Skeletal muscle satellite cell (primary cell): ENCODE measurements around the gene HNF4A.

Experiments
- H3K27me3 ChIP-seq: 2 replicates; pipeline ENCODE4 v1.7.0; 2013; ENCODE audit warnings: low read length; ENCODE audit not compliant: control insufficient read depth, insufficient read depth
- H3K36me3 ChIP-seq: 2 replicates; pipeline ENCODE4 v1.7.0; 2013; ENCODE audit warnings: mild to moderate bottlenecking, control low read depth, low read length; ENCODE audit not compliant: insufficient read depth
- H3K4me1 ChIP-seq: 2 replicates; pipeline ENCODE4 v1.7.0; 2013; ENCODE audit warnings: low read length; ENCODE audit not compliant: control insufficient read depth, insufficient read depth
- H3K4me2 ChIP-seq: 2 replicates; pipeline ENCODE4 v1.7.0; 2013; ENCODE audit warnings: mild to moderate bottlenecking, low read length
- H3K4me3 ChIP-seq: 2 replicates; pipeline ENCODE4 v1.7.0; 2013; ENCODE audit warnings: low read length
- H3K9ac ChIP-seq: 2 replicates; pipeline ENCODE4 v1.7.0; 2013; ENCODE audit warnings: mild to moderate bottlenecking, low read depth, low read length, moderate library complexity
- H3K9me3 ChIP-seq: replicated peaks from 2 replicates; pipeline ENCODE4 v1.7.0; 2013; ENCODE audit warnings: mild to moderate bottlenecking, control low read depth, low read length

HNF4A gene

GRCh38 chr20:44349349-44349748, 6.2 kb upstream of the HNF4A start:
- Histone ChIP-seq H3K27me3 (peaks cover 29% of the 10 kb centered on the region), H3K36me3 (no peaks in the 10 kb centered on the region), H3K9me3 (no peaks in the 10 kb centered on the region), H3K4me3 (no peak overlapping the region), H3K4me1 (no peaks in the 10 kb centered on the region), H3K4me2 (no peak overlapping the region), H3K9ac (no peak overlapping the region)

- Histone ChIP-seq H3K9ac (no peak overlapping the region), H3K36me3 (no peaks in the 10 kb centered on the region), H3K27me3 (peaks cover 39% of the 10 kb centered on the region), H3K4me2 (no peak overlapping the region), H3K4me1 (no peaks in the 10 kb centered on the region), H3K4me3 (no peak overlapping the region), H3K9me3 (no peaks in the 10 kb centered on the region)
Observed at GRCh38 chr20:44350567-44350966, 4.9 kb upstream of the HNF4A start.

- H3K4me3 ChIP-seq: no peak overlapping the region
- no peak overlapping the region for H3K9ac ChIP-seq
- peaks cover 69% of the 10 kb centered on the region for H3K27me3 ChIP-seq
- no peak overlapping the region for H3K4me2 ChIP-seq
- no peaks in the 10 kb centered on the region for H3K9me3 ChIP-seq
- H3K36me3 ChIP-seq: no peaks in the 10 kb centered on the region
- no peaks in the 10 kb centered on the region for H3K4me1 ChIP-seq
Observed at GRCh38 chr20:44354979-44355497, 461 bp upstream of the HNF4A start.

- H3K4me1 ChIP-seq: no peaks in the 10 kb centered on the region
- H3K9ac ChIP-seq: no peak overlapping the region
- H3K27me3 ChIP-seq: peaks cover 71% of the 10 kb centered on the region
- H3K4me3 ChIP-seq: no peak overlapping the region
- H3K9me3 ChIP-seq: no peaks in the 10 kb centered on the region
- no peaks in the 10 kb centered on the region for H3K36me3 ChIP-seq
- no peak overlapping the region for H3K4me2 ChIP-seq
Observed at GRCh38 chr20:44356353-44356723, 839 bp downstream of the HNF4A start.

GRCh38 chr20:44357020-44357419, 1.5 kb downstream of the HNF4A start:
- H3K4me1 ChIP-seq: no peaks in the 10 kb centered on the region
- no peak overlapping the region for H3K4me3 ChIP-seq
- H3K9me3 ChIP-seq: no peaks in the 10 kb centered on the region
- H3K36me3 ChIP-seq: no peaks in the 10 kb centered on the region
- H3K4me2 ChIP-seq: no peak overlapping the region
- H3K27me3 ChIP-seq: peaks cover 74% of the 10 kb centered on the region
- no peak overlapping the region for H3K9ac ChIP-seq

- Histone ChIP-seq H3K4me2 (no peak overlapping the region), H3K9me3 (no peaks in the 10 kb centered on the region), H3K4me1 (no peaks in the 10 kb centered on the region), H3K27me3 (peaks cover 71% of the 10 kb centered on the region), H3K4me3 (no peak overlapping the region), H3K36me3 (no peaks in the 10 kb centered on the region), H3K9ac (no peak overlapping the region)
Observed at GRCh38 chr20:44357555-44358125, 2.1 kb downstream of the HNF4A start.

GRCh38 chr20:44358776-44359175, 3.3 kb downstream of the HNF4A start:
- H3K36me3 ChIP-seq: no peaks in the 10 kb centered on the region
- H3K4me1 ChIP-seq: no peaks in the 10 kb centered on the region
- H3K27me3 ChIP-seq: peaks cover 75% of the 10 kb centered on the region
- no peak overlapping the region for H3K4me3 ChIP-seq
- no peak overlapping the region for H3K4me2 ChIP-seq
- no peaks in the 10 kb centered on the region for H3K9me3 ChIP-seq
- H3K9ac ChIP-seq: no peak overlapping the region

- no peak overlapping the region for H3K4me3 ChIP-seq
- H3K27me3 ChIP-seq: peaks cover 67% of the 10 kb centered on the region
- H3K9me3 ChIP-seq: no peaks in the 10 kb centered on the region
- H3K9ac ChIP-seq: no peak overlapping the region
- no peaks in the 10 kb centered on the region for H3K36me3 ChIP-seq
- no peak overlapping the region for H3K4me2 ChIP-seq
- H3K4me1 ChIP-seq: no peaks in the 10 kb centered on the region
Observed at GRCh38 chr20:44360221-44360620, 4.7 kb downstream of the HNF4A start.

- H3K9me3 ChIP-seq: no peaks in the 10 kb centered on the region
- no peaks in the 10 kb centered on the region for H3K36me3 ChIP-seq
Observed at GRCh38 chr20:44361021-44361420, 5.5 kb downstream of the HNF4A start.

GRCh38 chr20:44362466-44362940, 7.0 kb downstream of the HNF4A start:
- H3K4me3 ChIP-seq: no peak overlapping the region
- H3K27me3 ChIP-seq: peaks cover 45% of the 10 kb centered on the region
- H3K36me3 ChIP-seq: no peaks in the 10 kb centered on the region
- H3K4me1 ChIP-seq: no peaks in the 10 kb centered on the region
- H3K9me3 ChIP-seq: no peaks in the 10 kb centered on the region
- H3K4me2 ChIP-seq: no peak overlapping the region
- no peak overlapping the region for H3K9ac ChIP-seq

More at GRCh38 chr20:44361021-44361420, 5.5 kb downstream of the HNF4A start:
- no peaks in the 10 kb centered on the region for H3K4me1 ChIP-seq
- no peak overlapping the region for H3K4me3 ChIP-seq
- H3K9ac ChIP-seq: no peak overlapping the region
- peaks cover 59% of the 10 kb centered on the region for H3K27me3 ChIP-seq
- H3K4me2 ChIP-seq: no peak overlapping the region

- Histone ChIP-seq H3K4me3 (no peak overlapping the region), H3K4me2 (no peak overlapping the region), H3K36me3 (no peaks in the 10 kb centered on the region), H3K9ac (no peak overlapping the region), H3K27me3 (peaks cover 32% of the 10 kb centered on the region), H3K4me1 (no peaks in the 10 kb centered on the region), H3K9me3 (no peaks in the 10 kb centered on the region)
Observed at GRCh38 chr20:44364068-44364467, 8.6 kb downstream of the HNF4A start.

- no peak overlapping the region for H3K4me2 ChIP-seq
- no peak overlapping the region for H3K9ac ChIP-seq
- H3K36me3 ChIP-seq: no peaks in the 10 kb centered on the region
- no peaks in the 10 kb centered on the region for H3K4me1 ChIP-seq
- H3K4me3 ChIP-seq: no peak overlapping the region
- H3K9me3 ChIP-seq: no peaks in the 10 kb centered on the region
- H3K27me3 ChIP-seq: peaks cover 25% of the 10 kb centered on the region
Observed at GRCh38 chr20:44364780-44365179, 9.3 kb downstream of the HNF4A start.
